ENCODE measurements around the gene STXBP1.

The STXBP1 gene

DNA sequence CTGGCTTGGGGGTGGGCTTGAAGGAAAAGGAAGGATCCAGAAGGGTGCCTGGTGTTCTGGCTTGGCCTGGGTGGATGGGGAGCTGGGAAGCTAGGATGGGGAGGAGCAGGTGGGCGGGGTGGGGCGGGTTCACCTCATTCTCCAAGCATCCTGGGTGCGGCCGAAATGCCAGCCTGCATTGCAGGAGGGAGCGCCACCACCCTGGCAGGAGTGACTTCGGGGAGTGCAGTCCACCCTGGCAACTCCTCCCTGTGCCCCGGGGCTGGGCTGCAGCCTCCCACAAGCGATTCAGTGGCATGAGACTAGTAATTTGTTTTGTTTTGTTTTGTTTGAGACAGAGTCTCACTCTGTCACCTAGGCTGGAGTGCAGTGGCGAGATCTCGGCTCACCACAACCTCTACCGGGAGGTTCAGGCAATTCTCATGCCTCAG lies 109.3 kb downstream of the STXBP1 start:
- no peaks in the 10 kb centered on the region for H4K20me1 ChIP-seq (ENCODE audit: low read depth, low read length)
- H3K9me3 ChIP-seq (ENCODE audit: insufficient read depth, low read length) = no peaks in the 10 kb centered on the region
- no peaks in the 10 kb centered on the region for H3F3A ChIP-seq (ENCODE audit: insufficient read depth)
- H3K36me3 ChIP-seq (ENCODE audit: low read length) = no peaks in the 10 kb centered on the region
- no peak overlapping the region for H3K4me3 ChIP-seq (ENCODE audit: insufficient read depth, low read length, poor library complexity, severe bottlenecking)
- no peaks in the 10 kb centered on the region for H3K27me3 ChIP-seq (ENCODE audit: low read length)
- no peak overlapping the region for H3K27ac ChIP-seq (ENCODE audit: low read depth, low read length)
- H3K4me2 ChIP-seq (ENCODE audit: low read depth, low read length, poor library complexity, severe bottlenecking) = no peak overlapping the region
- H2AFZ ChIP-seq (ENCODE audit: low read depth, low read length, severe bottlenecking) = no peak overlapping the region
- no peaks in the 10 kb centered on the region for H3K9me2 ChIP-seq (replicated peaks; ENCODE audit: insufficient read depth, low read length)
- H3K79me2 ChIP-seq (ENCODE audit: insufficient read depth, low read length) = no peaks in the 10 kb centered on the region
- no peak overlapping the region for H3K9ac ChIP-seq (ENCODE audit: low read length)
- TF ChIP-seq, protein P1, sequence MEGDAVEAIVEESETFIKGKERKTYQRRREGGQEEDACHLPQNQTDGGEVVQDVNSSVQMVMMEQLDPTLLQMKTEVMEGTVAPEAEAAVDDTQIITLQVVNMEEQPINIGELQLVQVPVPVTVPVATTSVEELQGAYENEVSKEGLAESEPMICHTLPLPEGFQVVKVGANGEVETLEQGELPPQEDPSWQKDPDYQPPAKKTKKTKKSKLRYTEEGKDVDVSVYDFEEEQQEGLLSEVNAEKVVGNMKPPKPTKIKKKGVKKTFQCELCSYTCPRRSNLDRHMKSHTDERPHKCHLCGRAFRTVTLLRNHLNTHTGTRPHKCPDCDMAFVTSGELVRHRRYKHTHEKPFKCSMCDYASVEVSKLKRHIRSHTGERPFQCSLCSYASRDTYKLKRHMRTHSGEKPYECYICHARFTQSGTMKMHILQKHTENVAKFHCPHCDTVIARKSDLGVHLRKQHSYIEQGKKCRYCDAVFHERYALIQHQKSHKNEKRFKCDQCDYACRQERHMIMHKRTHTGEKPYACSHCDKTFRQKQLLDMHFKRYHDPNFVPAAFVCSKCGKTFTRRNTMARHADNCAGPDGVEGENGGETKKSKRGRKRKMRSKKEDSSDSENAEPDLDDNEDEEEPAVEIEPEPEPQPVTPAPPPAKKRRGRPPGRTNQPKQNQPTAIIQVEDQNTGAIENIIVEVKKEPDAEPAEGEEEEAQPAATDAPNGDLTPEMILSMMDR (IDR thresholded peaks at IDR 0.05; ENCODE audit: insufficient read depth, low read length, poor library complexity, severe bottlenecking) = no peak
- no peak for TF ChIP-seq EZH2phosphoT487 (conservative IDR thresholded peaks at IDR 0.05; ENCODE audit: low read length)

DNA sequence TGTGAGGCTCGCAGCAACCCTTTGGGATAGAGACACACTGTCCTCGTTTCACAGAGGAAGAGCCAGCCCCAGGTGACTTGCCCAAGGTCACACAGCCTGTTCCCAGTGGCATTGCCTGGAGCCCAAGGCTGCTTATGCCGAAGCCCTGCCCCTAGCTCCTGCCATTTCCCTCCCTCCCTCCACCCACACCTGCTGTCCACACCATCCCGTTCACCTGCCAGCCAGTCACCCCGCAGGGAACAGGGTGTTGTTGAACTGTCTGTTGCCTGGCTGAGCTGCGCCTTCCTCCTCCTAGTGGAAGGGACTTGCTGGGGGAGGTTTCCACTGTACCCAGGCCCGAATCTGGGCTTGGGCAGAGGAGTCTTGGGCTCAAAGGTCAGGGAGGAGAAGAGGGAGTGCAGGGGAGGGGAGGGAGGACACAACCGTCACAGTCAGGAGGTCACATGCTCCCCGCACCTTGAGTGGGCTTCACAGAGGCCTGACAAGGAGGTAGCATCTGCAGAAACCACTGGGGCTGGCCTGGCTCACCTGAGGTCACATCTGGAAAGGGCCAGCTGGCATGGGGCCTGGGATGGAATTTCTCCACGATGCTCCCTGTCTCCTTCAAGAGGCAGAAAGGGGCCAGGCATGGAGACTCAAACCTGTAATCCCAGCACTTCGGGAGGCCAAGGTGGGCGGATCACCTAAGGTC lies 110.1 kb downstream of the STXBP1 start:
- no peaks in the 10 kb centered on the region for H3K79me2 ChIP-seq (ENCODE audit: insufficient read depth, low read length)
- no peaks in the 10 kb centered on the region for H3K27me3 ChIP-seq (ENCODE audit: low read length)
- no peaks in the 10 kb centered on the region for H3K9me2 ChIP-seq (replicated peaks; ENCODE audit: insufficient read depth, low read length)
- no peaks in the 10 kb centered on the region for H4K20me1 ChIP-seq (ENCODE audit: low read depth, low read length)
- H3K27ac ChIP-seq (ENCODE audit: low read depth, low read length) = no peak overlapping the region
- H3K36me3 ChIP-seq (ENCODE audit: low read length) = no peaks in the 10 kb centered on the region
- H3K9me3 ChIP-seq (ENCODE audit: insufficient read depth, low read length) = no peaks in the 10 kb centered on the region
- TF ChIP-seq, protein P1 (IDR thresholded peaks at IDR 0.05; ENCODE audit: insufficient read depth, low read length, poor library complexity, severe bottlenecking) = no peak
- TF ChIP-seq EZH2phosphoT487 (conservative IDR thresholded peaks at IDR 0.05; ENCODE audit: low read length) = no peak
- no peaks in the 10 kb centered on the region for H3F3A ChIP-seq (ENCODE audit: insufficient read depth)
- no peak overlapping the region for H3K4me2 ChIP-seq (ENCODE audit: low read depth, low read length, poor library complexity, severe bottlenecking)
- H3K9ac ChIP-seq (ENCODE audit: low read length) = no peak overlapping the region
- no peak overlapping the region for H3K4me3 ChIP-seq (ENCODE audit: insufficient read depth, low read length, poor library complexity, severe bottlenecking)
- no peak overlapping the region for H2AFZ ChIP-seq (ENCODE audit: low read depth, low read length, severe bottlenecking)

DNA sequence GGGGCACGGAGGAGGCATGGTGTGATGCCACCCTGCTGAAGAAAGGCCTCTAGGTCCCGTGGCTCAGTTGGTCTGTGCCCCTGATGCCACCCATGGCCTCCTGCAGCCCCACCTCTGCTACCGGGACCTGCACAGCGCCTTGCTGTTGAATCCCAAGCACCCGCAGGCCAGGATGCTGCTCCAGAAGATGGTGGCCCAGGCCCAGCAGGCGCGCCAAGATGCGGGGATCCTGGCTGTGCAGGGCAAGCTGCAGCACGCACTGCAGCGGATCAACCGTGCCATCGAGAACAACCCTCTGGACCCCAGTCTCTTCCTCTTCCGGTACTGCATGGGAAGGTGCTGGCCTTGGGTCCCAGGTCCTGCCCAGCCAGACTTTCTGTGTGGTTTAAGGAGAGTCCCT lies 110.9 kb downstream of the STXBP1 start:
- H3K9ac ChIP-seq (ENCODE audit: low read length) = no peak overlapping the region
- H4K20me1 ChIP-seq (ENCODE audit: low read depth, low read length) = no peaks in the 10 kb centered on the region
- no peak overlapping the region for H2AFZ ChIP-seq (ENCODE audit: low read depth, low read length, severe bottlenecking)
- H3K9me3 ChIP-seq (ENCODE audit: insufficient read depth, low read length) = no peaks in the 10 kb centered on the region
- no peaks in the 10 kb centered on the region for H3K9me2 ChIP-seq (replicated peaks; ENCODE audit: insufficient read depth, low read length)
- H3K4me2 ChIP-seq (ENCODE audit: low read depth, low read length, poor library complexity, severe bottlenecking) = no peak overlapping the region
- no peak overlapping the region for H3K27ac ChIP-seq (ENCODE audit: low read depth, low read length)
- no peak for TF ChIP-seq EZH2phosphoT487 (conservative IDR thresholded peaks at IDR 0.05; ENCODE audit: low read length)
- TF ChIP-seq, protein P1 (IDR thresholded peaks at IDR 0.05; ENCODE audit: insufficient read depth, low read length, poor library complexity, severe bottlenecking) = no peak
- no peak overlapping the region for H3K4me3 ChIP-seq (ENCODE audit: insufficient read depth, low read length, poor library complexity, severe bottlenecking)
- H3K27me3 ChIP-seq (ENCODE audit: low read length) = no peaks in the 10 kb centered on the region
- no peaks in the 10 kb centered on the region for H3K36me3 ChIP-seq (ENCODE audit: low read length)
- H3K79me2 ChIP-seq (ENCODE audit: insufficient read depth, low read length) = no peaks in the 10 kb centered on the region
- no peaks in the 10 kb centered on the region for H3F3A ChIP-seq (ENCODE audit: insufficient read depth)
